KMS-11 (cell line): Measurements from ENCODE around the gene ERICH3.

Experiments
- H2AFZ ChIP-seq: fragments of 200-600 bp; sonication (generic); 2 replicates; pipeline ENCODE4 v1.6.1; 2016; ENCODE audit warnings: antibody characterized with exemption, mixed run types, low read depth
- H3K27ac ChIP-seq: fragments of 200-600 bp; sonication (generic); 2 replicates; pipeline ENCODE4 v1.6.1; 2016; ENCODE audit warnings: mild to moderate bottlenecking, mixed run types
- H3K27me3 ChIP-seq: fragments of 200-600 bp; sonication (generic); 2 replicates; pipeline ENCODE4 v1.6.1; 2017; ENCODE audit warnings: mild to moderate bottlenecking, low read depth, mixed run types, moderate library complexity; ENCODE audit not compliant: insufficient read depth
- H3K36me3 ChIP-seq: fragments of 200-600 bp; sonication (generic); 2 replicates; pipeline ENCODE4 v1.6.1; 2017; ENCODE audit warnings: mild to moderate bottlenecking, mixed run types; ENCODE audit not compliant: insufficient read depth
- H3K4me1 ChIP-seq: fragments of 200-600 bp; sonication (generic); 2 replicates; pipeline ENCODE4 v1.6.1; 2016; ENCODE audit warnings: mild to moderate bottlenecking, low read depth, mixed run types; ENCODE audit not compliant: poor library complexity, severe bottlenecking
- H3K4me2 ChIP-seq: fragments of 200-600 bp; sonication (generic); 2 replicates; pipeline ENCODE4 v1.7.0; 2016; ENCODE audit warnings: mild to moderate bottlenecking, mixed run types
- H3K4me3 ChIP-seq: fragments of 200-600 bp; sonication (generic); IDR thresholded peaks from 2 replicates; pipeline ENCODE4 v1.6.1; 2017; ENCODE audit warnings: low read depth, low read length, mixed read lengths; ENCODE audit not compliant: insufficient read depth
- H3K79me2 ChIP-seq: fragments of 200-600 bp; sonication (generic); 2 replicates; pipeline ENCODE4 v1.6.1; 2016; ENCODE audit warnings: low read depth, mixed run types; ENCODE audit not compliant: insufficient read depth
- H3K9ac ChIP-seq: fragments of 200-600 bp; sonication (generic); 2 replicates; pipeline ENCODE4 v1.6.1; 2016; ENCODE audit warnings: mild to moderate bottlenecking, mixed run types
- H4K20me1 ChIP-seq: fragments of 200-600 bp; sonication (generic); 2 replicates; pipeline ENCODE4 v1.6.1; 2016; ENCODE audit warnings: mild to moderate bottlenecking, mixed run types; ENCODE audit not compliant: insufficient read depth
- TF ChIP-seq, protein P1 (sequence below): fragments of 200-600 bp; sonication (generic); conservative IDR thresholded peaks from 2 replicates; pipeline ENCODE4 v1.6.1; 2017; ENCODE audit warnings: low read depth, mild to moderate bottlenecking, antibody characterized with exemption, low read length, moderate library complexity, mixed read lengths

ERICH3 gene

DNA sequence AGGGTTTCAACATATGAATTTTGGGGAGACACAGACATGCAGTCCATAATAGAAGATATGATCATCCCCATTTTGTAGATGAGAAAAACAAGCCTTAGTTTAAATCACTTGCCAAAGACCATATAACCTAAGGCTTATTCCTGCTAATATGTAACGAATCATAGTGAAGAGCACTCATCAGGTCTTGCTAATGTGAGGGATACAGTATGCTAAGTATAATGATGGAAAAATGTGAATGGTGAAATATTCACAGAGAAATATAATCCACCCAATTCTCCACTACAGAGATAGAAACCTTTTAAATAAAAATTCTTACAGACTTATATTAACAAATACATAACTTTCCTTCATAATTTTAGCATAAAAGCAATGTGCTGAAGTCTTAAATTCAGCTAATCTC, 18.9 kb downstream of the ERICH3 start:
- no peak overlapping the region for H3K9ac ChIP-seq
- H3K27ac ChIP-seq = no peak overlapping the region
- TF ChIP-seq, protein P1, sequence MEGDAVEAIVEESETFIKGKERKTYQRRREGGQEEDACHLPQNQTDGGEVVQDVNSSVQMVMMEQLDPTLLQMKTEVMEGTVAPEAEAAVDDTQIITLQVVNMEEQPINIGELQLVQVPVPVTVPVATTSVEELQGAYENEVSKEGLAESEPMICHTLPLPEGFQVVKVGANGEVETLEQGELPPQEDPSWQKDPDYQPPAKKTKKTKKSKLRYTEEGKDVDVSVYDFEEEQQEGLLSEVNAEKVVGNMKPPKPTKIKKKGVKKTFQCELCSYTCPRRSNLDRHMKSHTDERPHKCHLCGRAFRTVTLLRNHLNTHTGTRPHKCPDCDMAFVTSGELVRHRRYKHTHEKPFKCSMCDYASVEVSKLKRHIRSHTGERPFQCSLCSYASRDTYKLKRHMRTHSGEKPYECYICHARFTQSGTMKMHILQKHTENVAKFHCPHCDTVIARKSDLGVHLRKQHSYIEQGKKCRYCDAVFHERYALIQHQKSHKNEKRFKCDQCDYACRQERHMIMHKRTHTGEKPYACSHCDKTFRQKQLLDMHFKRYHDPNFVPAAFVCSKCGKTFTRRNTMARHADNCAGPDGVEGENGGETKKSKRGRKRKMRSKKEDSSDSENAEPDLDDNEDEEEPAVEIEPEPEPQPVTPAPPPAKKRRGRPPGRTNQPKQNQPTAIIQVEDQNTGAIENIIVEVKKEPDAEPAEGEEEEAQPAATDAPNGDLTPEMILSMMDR = no peak
- no peaks in the 10 kb centered on the region for H3K79me2 ChIP-seq
- no peaks in the 10 kb centered on the region for H3K27me3 ChIP-seq
- no peak overlapping the region for H3K4me2 ChIP-seq
- H2AFZ ChIP-seq = no peak overlapping the region
- H3K4me1 ChIP-seq = no peaks in the 10 kb centered on the region
- H4K20me1 ChIP-seq = no peaks in the 10 kb centered on the region
- H3K4me3 ChIP-seq = no peak overlapping the region
- no peaks in the 10 kb centered on the region for H3K36me3 ChIP-seq

DNA sequence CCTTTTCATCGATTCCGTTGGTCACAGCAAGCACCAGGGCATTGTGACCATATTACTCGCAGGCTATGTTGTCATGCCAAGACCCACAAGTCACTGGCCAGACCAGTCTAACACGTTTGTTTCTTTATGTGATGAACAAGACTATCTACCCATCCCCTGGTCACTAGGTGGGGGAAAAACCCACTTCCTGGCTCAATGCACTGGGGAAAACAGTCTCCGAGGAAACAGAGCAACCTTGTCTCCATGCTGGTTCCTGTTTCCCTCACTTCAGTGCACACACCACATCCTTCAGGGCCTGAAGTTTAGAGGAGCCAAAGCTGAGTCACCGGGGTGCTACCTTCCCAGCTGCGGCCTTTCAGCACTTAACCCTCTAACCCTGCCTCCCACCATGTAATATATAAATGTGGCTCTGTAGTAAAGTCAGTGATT, 20.9 kb downstream of the ERICH3 start:
- Histone ChIP-seq H2AFZ (no peak overlapping the region), H3K4me2 (no peak overlapping the region), H3K4me3 (no peak overlapping the region), H3K27ac (no peak overlapping the region), H4K20me1 (no peaks in the 10 kb centered on the region), H3K4me1 (no peaks in the 10 kb centered on the region), H3K79me2 (no peaks in the 10 kb centered on the region), H3K9ac (no peak overlapping the region), H3K27me3 (no peaks in the 10 kb centered on the region), H3K36me3 (no peaks in the 10 kb centered on the region)
- TF ChIP-seq, protein P1 = no peak

DNA sequence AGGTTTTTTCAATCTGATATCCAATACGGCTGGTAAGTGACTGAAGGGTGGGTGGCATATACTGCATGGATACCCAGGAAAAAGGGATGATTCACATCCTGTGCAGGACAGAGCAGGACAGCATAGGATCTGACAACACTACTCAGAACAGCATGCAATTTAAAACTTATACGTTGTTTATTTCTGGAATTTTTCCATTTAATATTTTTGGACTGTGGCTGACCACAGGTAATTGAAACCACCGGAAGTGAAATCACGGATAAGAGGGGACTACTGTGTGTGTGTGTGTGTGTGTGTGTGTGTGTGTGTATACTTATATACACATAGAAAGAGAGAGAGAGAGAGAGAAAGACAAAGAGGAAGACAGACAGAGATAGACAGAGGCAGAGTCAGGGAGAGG, 23.0 kb downstream of the ERICH3 start:
- H2AFZ ChIP-seq = no peak overlapping the region
- H3K4me1 ChIP-seq = no peaks in the 10 kb centered on the region
- no peaks in the 10 kb centered on the region for H4K20me1 ChIP-seq
- H3K79me2 ChIP-seq = no peaks in the 10 kb centered on the region
- no peak overlapping the region for H3K27ac ChIP-seq
- no peaks in the 10 kb centered on the region for H3K27me3 ChIP-seq
- no peaks in the 10 kb centered on the region for H3K36me3 ChIP-seq
- no peak overlapping the region for H3K9ac ChIP-seq
- no peak overlapping the region for H3K4me3 ChIP-seq
- H3K4me2 ChIP-seq = no peak overlapping the region
- TF ChIP-seq, protein P1 = no peak

DNA sequence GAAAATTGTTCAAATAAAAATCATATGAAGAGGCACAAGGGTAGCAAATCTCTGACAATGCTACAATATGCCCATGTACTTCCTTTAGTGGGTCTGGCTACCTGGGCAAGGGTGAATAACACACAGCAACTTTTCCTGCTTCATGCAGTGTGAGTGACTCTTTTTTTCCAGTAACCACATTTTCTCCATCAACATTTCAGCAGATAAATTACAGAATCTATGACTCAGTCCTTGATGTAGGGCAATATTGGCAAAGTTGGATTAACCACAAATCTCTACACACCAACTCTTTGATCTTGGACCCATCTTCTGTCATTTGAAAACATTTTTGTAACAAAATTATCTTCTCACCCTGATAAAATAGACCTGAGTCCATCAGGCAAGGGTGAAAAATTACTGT, 31.7 kb downstream of the ERICH3 start:
- Histone ChIP-seq H3K4me1 (no peaks in the 10 kb centered on the region), H3K27ac (no peak overlapping the region), H3K27me3 (no peaks in the 10 kb centered on the region), H3K36me3 (no peaks in the 10 kb centered on the region), H3K4me2 (no peak overlapping the region), H3K9ac (no peak overlapping the region), H3K4me3 (no peak overlapping the region), H2AFZ (no peak overlapping the region), H4K20me1 (no peaks in the 10 kb centered on the region), H3K79me2 (no peaks in the 10 kb centered on the region)
- TF ChIP-seq, protein P1 = no peak
